Measurements from ENCODE around the gene OOSP3. TPM values are rescaled to one million over a fixed set of nuclear protein-coding genes. Genes with fewer than 3 reads are reported as not detected.
A peak's percentile ranks its signal among the peaks of the same experiment; 100 is the strongest.
"Not testable (repeated sequence)": the region's sequence is repeated elsewhere in the genome, so short reads cannot be mapped to it uniquely, and the experiment has no call there.

Gene OOSP3
- total and polyA plus RNA-seq, 8 donors: not detected

- ATAC-seq (no peak), DNase-seq (no peak), FAIRE-seq (no peak)
- Histone ChIP-seq H3K36me3 (no peaks in the 10 kb centered on the region), H3K4me3 (no peak overlapping the region), H3K27me3 (no peaks in the 10 kb centered on the region), H3K9me3 (no peaks in the 10 kb centered on the region), H3K4me1 (no peaks in the 10 kb centered on the region), H3K27ac (no peak overlapping the region)
- no peak for TF ChIP-seq CTCF (IDR thresholded peaks at IDR 0.05)
- intact Hi-C loops (cut with DNase I): no loop called here
- 81 to 82% methylated on average over 7 of the region's 7 CpGs for WGBS, 2 donors
These were observed 20.1 kb downstream of the OOSP3 start for GRCh38 chr11:59898650-59899049.

GRCh38 chr11:59899532-59899931 lies 20.9 kb downstream of the OOSP3 start:
- ATAC-seq: no peak
- no peaks in the 10 kb centered on the region for H3K36me3 ChIP-seq
- intact Hi-C loops (cut with DNase I): no loop called here
- no peaks in the 10 kb centered on the region for H3K4me1 ChIP-seq
- no peaks in the 10 kb centered on the region for H3K9me3 ChIP-seq
- no peak for FAIRE-seq
- no peak overlapping the region for H3K4me3 ChIP-seq
- no peak overlapping the region for H3K27ac ChIP-seq
- TF ChIP-seq CTCF (IDR thresholded peaks at IDR 0.05): no peak
- no peaks in the 10 kb centered on the region for H3K27me3 ChIP-seq
- WGBS, 2 donors: 90 to 92% methylated on average over 11 of the region's 11 CpGs
- DNase-seq: no peak

- Histone ChIP-seq H3K4me3 (no peak overlapping the region), H3K4me1 (no peaks in the 10 kb centered on the region), H3K27ac (no peak overlapping the region), H3K36me3 (no peaks in the 10 kb centered on the region), H3K9me3 (no peaks in the 10 kb centered on the region), H3K27me3 (no peaks in the 10 kb centered on the region)
- no peak for FAIRE-seq
- no peak for TF ChIP-seq CTCF (IDR thresholded peaks at IDR 0.05)
- intact Hi-C loops (cut with DNase I): no loop called here
- no peak for DNase-seq
- no peak for ATAC-seq
- 74 to 75% methylated on average over 6 of the region's 6 CpGs for WGBS, 2 donors
These were observed 22.0 kb downstream of the OOSP3 start for GRCh38 chr11:59900366-59901126.

- no peak overlapping the region for H3K27ac ChIP-seq
- TF ChIP-seq CTCF (IDR thresholded peaks at IDR 0.05): no peak
- H3K4me1 ChIP-seq: no peaks in the 10 kb centered on the region
- ATAC-seq: peak in 3 of 4 donors; percentile 44 to 75 (median 56)
- DNase-seq: no peak
- 33 to 62% methylated on average over 1 of the region's 1 CpG for WGBS, 2 donors
- H3K27me3 ChIP-seq: no peaks in the 10 kb centered on the region
- H3K9me3 ChIP-seq: no peaks in the 10 kb centered on the region
- no peak for FAIRE-seq
- H3K36me3 ChIP-seq: no peaks in the 10 kb centered on the region
- no peak overlapping the region for H3K4me3 ChIP-seq
- intact Hi-C loops (cut with DNase I): no loop called here
These were observed 22.7 kb downstream of the OOSP3 start for GRCh38 chr11:59901306-59901705.

- H3K27me3 ChIP-seq; FAIRE-seq; H3K4me3 ChIP-seq; H3K4me1 ChIP-seq; H3K9me3 ChIP-seq; DNase-seq; H3K27ac ChIP-seq; H3K36me3 ChIP-seq; intact Hi-C loops (cut with DNase I); ATAC-seq: not testable (repeated sequence)
- WGBS, 2 donors: 80 to 92% methylated on average over 2 of the region's 2 CpGs
These were observed 25.0 kb downstream of the OOSP3 start for GRCh38 chr11:59903569-59903968.
